Right ventricle myocardium superior (tissue), 1 donor: ENCODE data around the gene ADGRL2. TPM values are rescaled to one million over a fixed set of nuclear protein-coding genes. Genes with fewer than 3 reads are reported as not detected.

Source experiments
- ATAC-seq: fragments of 200-7000 bp; cut with Tn5 transposase; one replicate; pipeline ENCODE4 v1.9.1; 2020; ENCODE audit warnings: mild to moderate bottlenecking; ENCODE audit not compliant: poor library complexity
- DNase-seq: peaks from one replicate; pipeline ENCODE4 v3.0.0-alpha.2; 2020
- intact Hi-C: fragments of 100-400 bp; cut with DNase I; formaldehyde crosslinking; loops from one replicate; pipeline ENCODE4 v1.11.2; 2022
- total RNA-seq: library from RNA; stranded (reverse); fragmentation: NEBNext Ultra II Directional; extraction: Animal tissue kit (Norgen Biotek cat#: 25700); gene quantifications from one replicate; pipeline ENCODE4 v1.2.1, GENCODE V29; 2021
- donor health status: DM: no; HTN: yes; CAD: no; lungs with severe emphysema.

Gene ADGRL2
- total RNA-seq, 1 donor from 2014 or later: 37.9 TPM

- intact Hi-C loops: no loop called here
- DNase-seq (no peak), ATAC-seq (no peak)
These were observed 218.8 kb downstream of the ADGRL2 start for GRCh38 chr1:82019508-82019907.

GRCh38 chr1:82030830-82031229, 230.1 kb downstream of the ADGRL2 start:
- ATAC-seq (no peak), DNase-seq (no peak)
- intact Hi-C loops: no loop called here

- DNase-seq (no peak), ATAC-seq (no peak)
- intact Hi-C loops: no loop called here
These were observed 231.3 kb downstream of the ADGRL2 start for GRCh38 chr1:82032068-82032467.

- ATAC-seq (no peak), DNase-seq (no peak)
- intact Hi-C loops: no loop called here
These were observed 234.1 kb downstream of the ADGRL2 start for GRCh38 chr1:82034812-82035211.
